PFSK-1 (cell line): ENCODE results near the gene MAMLD1.

ENCODE experiments used
- POLR2AphosphoS5 ChIP-seq: IDR thresholded peaks from 2 replicates; pipeline ENCODE4 v1.6.1; 2012; ENCODE audit warnings: low read depth, mild to moderate bottlenecking, control low read depth, low read length, moderate library complexity
- TAF1 ChIP-seq: IDR thresholded peaks from 2 replicates; pipeline ENCODE4 v1.6.1; 2012; ENCODE audit warnings: low read length, control low read depth, borderline replicate concordance; ENCODE audit not compliant: insufficient read depth
- TF ChIP-seq, protein P1 (sequence below), 2 experiments: IDR thresholded peaks; 2 replicates each; pipeline versions ENCODE4 v1.6.1 to v1.8.0; 2011 to 2012; ENCODE audit warnings: low read depth in 2 of 2, low read length in 2 of 2, control low read depth in 1 of 2, inconsistent platforms in 1 of 2, mild to moderate bottlenecking in 1 of 2, moderate library complexity in 1 of 2; ENCODE audit not compliant: insufficient read depth in 1 of 2

DNA sequence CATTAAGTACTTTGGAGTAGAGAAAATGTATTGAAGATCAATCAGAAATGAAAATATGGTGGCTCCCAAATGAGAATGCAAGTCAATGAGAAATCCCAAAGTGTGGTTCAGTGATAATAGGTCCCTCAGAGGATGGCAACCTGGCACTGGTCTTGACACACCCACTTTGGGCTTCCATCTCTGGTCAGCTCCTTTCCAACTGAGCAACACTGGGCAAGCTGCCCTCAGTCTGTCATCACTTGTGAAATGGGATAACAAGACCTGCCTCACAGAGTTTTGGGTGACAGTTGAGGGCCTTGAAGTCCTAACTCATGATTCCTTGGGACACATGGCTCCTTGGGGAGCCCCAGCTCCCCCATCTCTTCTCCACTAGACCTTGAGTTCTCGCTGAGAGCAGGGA lies 29.0 kb upstream of the MAMLD1 start:
- TF ChIP-seq POLR2AphosphoS5 (no peak), TAF1 (no peak)
- TF ChIP-seq, protein P1, sequence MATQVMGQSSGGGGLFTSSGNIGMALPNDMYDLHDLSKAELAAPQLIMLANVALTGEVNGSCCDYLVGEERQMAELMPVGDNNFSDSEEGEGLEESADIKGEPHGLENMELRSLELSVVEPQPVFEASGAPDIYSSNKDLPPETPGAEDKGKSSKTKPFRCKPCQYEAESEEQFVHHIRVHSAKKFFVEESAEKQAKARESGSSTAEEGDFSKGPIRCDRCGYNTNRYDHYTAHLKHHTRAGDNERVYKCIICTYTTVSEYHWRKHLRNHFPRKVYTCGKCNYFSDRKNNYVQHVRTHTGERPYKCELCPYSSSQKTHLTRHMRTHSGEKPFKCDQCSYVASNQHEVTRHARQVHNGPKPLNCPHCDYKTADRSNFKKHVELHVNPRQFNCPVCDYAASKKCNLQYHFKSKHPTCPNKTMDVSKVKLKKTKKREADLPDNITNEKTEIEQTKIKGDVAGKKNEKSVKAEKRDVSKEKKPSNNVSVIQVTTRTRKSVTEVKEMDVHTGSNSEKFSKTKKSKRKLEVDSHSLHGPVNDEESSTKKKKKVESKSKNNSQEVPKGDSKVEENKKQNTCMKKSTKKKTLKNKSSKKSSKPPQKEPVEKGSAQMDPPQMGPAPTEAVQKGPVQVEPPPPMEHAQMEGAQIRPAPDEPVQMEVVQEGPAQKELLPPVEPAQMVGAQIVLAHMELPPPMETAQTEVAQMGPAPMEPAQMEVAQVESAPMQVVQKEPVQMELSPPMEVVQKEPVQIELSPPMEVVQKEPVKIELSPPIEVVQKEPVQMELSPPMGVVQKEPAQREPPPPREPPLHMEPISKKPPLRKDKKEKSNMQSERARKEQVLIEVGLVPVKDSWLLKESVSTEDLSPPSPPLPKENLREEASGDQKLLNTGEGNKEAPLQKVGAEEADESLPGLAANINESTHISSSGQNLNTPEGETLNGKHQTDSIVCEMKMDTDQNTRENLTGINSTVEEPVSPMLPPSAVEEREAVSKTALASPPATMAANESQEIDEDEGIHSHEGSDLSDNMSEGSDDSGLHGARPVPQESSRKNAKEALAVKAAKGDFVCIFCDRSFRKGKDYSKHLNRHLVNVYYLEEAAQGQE (IDR thresholded peaks at IDR 0.05; ENCODE audit: insufficient read depth in 1 of 2, low read depth in 2 of 2, low read length in 2 of 2) = no peak
